CD4-positive, alpha-beta T cell treated with Interleukin-10 for 1 hour (primary cell): ENCODE results near the gene SIRT7.

Source experiments
- DNase-seq: peaks from one replicate; pipeline ENCODE4 v3.0.0-alpha.2; 2020

Gene SIRT7

GRCh38 chr17:81904600-81905423 is 13.2 kb downstream of the SIRT7 start:
- DNase-seq, result no peak

GRCh38 chr17:81903896-81904599 is 13.9 kb downstream of the SIRT7 start:
- DNase-seq, result no peak

- no peak for DNase-seq
Observed at GRCh38 chr17:81903415-81903831, 14.6 kb downstream of the SIRT7 start.

GRCh38 chr17:81902653-81903414 is 15.1 kb downstream of the SIRT7 start:
- no peak for DNase-seq

- DNase-seq, result no peak
Observed at GRCh38 chr17:81902023-81902652, 15.8 kb downstream of the SIRT7 start, which contains the start of gene NPB. NPB (plus strand) TSS chr17:81902238; CDS start chr17:81902278, 40 bp downstream.

GRCh38 chr17:81901167-81902022 is 16.6 kb downstream of the SIRT7 start:
- no peak for DNase-seq

- no peak for DNase-seq
Observed at GRCh38 chr17:81900181-81900820, 17.7 kb downstream of the SIRT7 start.

GRCh38 chr17:81899514-81900166 is 18.3 kb downstream of the SIRT7 start:
- no peak for DNase-seq

GRCh38 chr17:81898885-81899284 is 19.1 kb downstream of the SIRT7 start:
- DNase-seq, result no peak

GRCh38 chr17:81898029-81898866 is 19.7 kb downstream of the SIRT7 start:
- DNase-seq, result no peak

GRCh38 chr17:81895400-81895799 is 22.6 kb downstream of the SIRT7 start:
- DNase-seq, result no peak

- DNase-seq, result no peak
Observed at GRCh38 chr17:81891303-81891552, 26.7 kb downstream of the SIRT7 start.

- peak; percentile 30 for DNase-seq
Observed at GRCh38 chr17:81890447-81891302, 27.3 kb downstream of the SIRT7 start.

GRCh38 chr17:81889602-81890001 is 28.4 kb downstream of the SIRT7 start:
- DNase-seq, result no peak

GRCh38 chr17:81888988-81889595 is 28.9 kb downstream of the SIRT7 start:
- no peak for DNase-seq

GRCh38 chr17:81888105-81888987 is 29.6 kb downstream of the SIRT7 start:
- DNase-seq, result no peak

GRCh38 chr17:81885869-81886548 is 32.0 kb downstream of the SIRT7 start:
- DNase-seq, result no peak
